SK-N-MC (cell line): ENCODE measurements around the gene SPATS1.

Experiments used
- EZH2 ChIP-seq: fragments of 200-600 bp; sonication (generic); IDR thresholded peaks from one replicate; pipeline ENCODE4 v1.6.1; 2017; ENCODE audit warnings: antibody characterized with exemption
- FOXP2 ChIP-seq: optimal IDR thresholded peaks from 2 replicates; pipeline ENCODE3; 2011; ENCODE audit warnings: mild to moderate bottlenecking, moderate library complexity; ENCODE audit not compliant: insufficient read depth; ENCODE audit errors: extremely low read length, control extremely low read depth
- POLR2AphosphoS5 ChIP-seq: IDR thresholded peaks from 2 replicates; pipeline ENCODE4 v1.6.1; 2012; ENCODE audit warnings: mild to moderate bottlenecking, low read depth, low read length, borderline replicate concordance

DNA sequence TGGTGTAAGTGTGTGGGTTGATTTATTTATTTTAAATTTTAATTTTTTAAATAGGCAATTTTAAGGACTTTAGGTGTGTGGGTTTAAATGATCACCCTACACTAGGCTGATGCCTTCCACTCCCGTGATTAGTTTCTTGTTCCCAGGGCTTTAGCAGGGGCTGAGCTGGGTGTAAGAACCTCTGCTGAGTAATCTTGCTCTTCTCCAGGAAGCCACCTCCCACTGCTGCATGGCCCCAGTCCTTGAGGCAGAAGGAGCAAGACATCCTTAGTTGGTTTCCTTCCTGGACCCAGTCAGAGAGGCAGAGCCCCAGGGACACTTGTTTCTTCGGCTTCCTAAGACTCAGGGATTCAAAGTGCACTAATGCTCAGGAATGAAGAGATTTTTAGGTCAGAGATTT is 25.2 kb downstream of the SPATS1 start:
- no peak for TF ChIP-seq EZH2
- TF ChIP-seq POLR2AphosphoS5: no peak
- no peak for TF ChIP-seq FOXP2
